AG04449 (cell line): Measurements from ENCODE around the gene FLNB.
A peak's percentile ranks its signal among the peaks of the same experiment; 100 is the strongest.

Experiments used
- CTCF ChIA-PET: fragments of 350-600 bp; formaldehyde crosslinking; extraction: SDS; loops from one replicate; lab custom pipeline; 2021; ENCODE audit warnings: antibody characterized with exemption; lab: Yijun Ruan, JAX
- POLR2A ChIA-PET: fragments of 400-600, 350-600 bp; formaldehyde crosslinking; extraction: SDS; loops from one replicate; lab custom pipeline; 2020; ENCODE audit warnings: antibody characterized with exemption, inconsistent platforms; lab: Yijun Ruan, JAX
- DNase-seq: peaks from one replicate; pipeline ENCODE4 v3.0.0-alpha.2; 2010; ENCODE audit warnings: low read depth, low spot score
- H3K4me3 ChIP-seq: 2 replicates; pipeline ENCODE4 v1.5.1; 2011; ENCODE audit warnings: low read depth, mild to moderate bottlenecking, control low read depth, low read length
- TF ChIP-seq, protein P1 (sequence below): IDR thresholded peaks from one replicate; pipeline ENCODE4 v1.5.1; 2011; ENCODE audit warnings: mild to moderate bottlenecking, moderate library complexity, low read length, control low read depth, inconsistent platforms; ENCODE audit not compliant: insufficient read depth; ENCODE audit errors: missing control alignments

Gene FLNB

DNA sequence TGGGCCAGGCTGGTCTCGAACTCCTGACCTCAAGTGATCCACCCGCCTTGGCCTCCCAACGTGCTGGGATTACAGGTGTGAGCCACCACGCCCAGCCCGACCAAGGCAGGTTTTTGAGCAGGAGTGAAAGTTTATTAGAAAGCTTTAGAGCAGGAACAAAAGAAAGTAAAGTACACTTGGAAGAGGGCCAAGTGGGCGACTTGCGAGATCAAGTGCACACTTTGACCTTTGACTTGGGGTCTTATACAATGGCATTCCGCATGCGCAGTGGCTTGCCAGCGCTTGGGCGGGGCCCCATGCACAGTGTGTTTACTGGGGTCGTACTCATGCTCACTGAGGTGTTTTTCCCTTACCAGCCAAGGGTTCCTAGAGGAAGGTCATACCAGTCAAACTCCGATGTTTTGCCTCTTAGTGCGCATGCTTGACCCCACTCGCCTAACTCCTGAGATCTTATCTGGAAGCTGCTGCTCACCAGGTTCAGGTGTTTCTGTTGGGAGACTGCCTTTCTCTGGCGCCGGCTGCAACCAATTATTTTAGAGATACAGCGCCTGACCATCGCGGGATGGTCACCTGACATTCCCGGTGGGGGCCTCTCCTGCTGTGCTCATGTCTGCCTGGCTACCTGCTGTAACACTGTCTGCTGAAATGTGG, 46.9 kb upstream of the FLNB start:
- ChIA-PET POLR2A (interaction anchor here (1.9 kb wide), 1 partner anchor 68 kb away, joined by 5 read pairs; no protein-coding TSS in a partner anchor), CTCF (interaction anchor here (0.9 to 2.6 kb wide), 13 partner anchors 9 to 338 kb away, joined by 3 to 9 read pairs (median 5); no protein-coding TSS in a partner anchor)
- TF ChIP-seq, protein P1, sequence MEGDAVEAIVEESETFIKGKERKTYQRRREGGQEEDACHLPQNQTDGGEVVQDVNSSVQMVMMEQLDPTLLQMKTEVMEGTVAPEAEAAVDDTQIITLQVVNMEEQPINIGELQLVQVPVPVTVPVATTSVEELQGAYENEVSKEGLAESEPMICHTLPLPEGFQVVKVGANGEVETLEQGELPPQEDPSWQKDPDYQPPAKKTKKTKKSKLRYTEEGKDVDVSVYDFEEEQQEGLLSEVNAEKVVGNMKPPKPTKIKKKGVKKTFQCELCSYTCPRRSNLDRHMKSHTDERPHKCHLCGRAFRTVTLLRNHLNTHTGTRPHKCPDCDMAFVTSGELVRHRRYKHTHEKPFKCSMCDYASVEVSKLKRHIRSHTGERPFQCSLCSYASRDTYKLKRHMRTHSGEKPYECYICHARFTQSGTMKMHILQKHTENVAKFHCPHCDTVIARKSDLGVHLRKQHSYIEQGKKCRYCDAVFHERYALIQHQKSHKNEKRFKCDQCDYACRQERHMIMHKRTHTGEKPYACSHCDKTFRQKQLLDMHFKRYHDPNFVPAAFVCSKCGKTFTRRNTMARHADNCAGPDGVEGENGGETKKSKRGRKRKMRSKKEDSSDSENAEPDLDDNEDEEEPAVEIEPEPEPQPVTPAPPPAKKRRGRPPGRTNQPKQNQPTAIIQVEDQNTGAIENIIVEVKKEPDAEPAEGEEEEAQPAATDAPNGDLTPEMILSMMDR = no peak
- no peak for DNase-seq
- no peak overlapping the region for H3K4me3 ChIP-seq

DNA sequence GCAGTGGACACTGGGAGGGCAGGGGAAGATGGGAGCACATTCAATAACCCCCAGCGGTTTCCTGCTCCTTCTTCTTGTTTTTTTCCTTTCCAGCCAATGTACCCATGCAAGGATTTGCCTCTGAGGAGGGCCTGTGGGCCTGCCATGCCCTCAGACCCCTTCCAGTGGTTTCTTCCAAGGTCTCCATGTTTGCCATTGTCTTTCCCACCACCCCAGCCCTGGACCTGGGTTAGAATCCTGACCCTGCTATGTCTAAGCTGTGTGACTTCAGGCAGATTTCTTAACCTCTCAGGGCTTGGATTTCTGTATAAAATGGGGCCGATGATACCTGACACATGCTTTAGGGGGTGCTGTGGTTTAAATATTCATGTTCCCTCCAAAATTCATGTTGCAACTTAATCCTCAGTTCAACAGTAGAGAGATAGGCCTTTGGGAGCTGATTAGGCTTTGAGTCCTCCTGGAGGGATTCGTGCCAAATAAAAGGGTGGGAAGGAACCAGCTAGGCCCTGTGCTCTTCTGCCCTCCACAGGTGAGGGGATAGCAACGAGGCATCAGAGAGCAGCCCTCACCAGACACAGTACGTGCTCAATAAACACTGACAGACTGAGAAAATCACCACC, 46.3 kb upstream of the FLNB start:
- H3K4me3 ChIP-seq = no peak overlapping the region
- ChIA-PET POLR2A (interaction anchor here (0.6 to 1.9 kb wide), 2 partner anchors 67 to 145 kb away, joined by 3 to 5 read pairs; no protein-coding TSS in a partner anchor), CTCF (interaction anchor here (0.5 to 2.6 kb wide), 34 partner anchors 9 to 338 kb away, joined by 3 to 14 read pairs (median 4); partner anchors contain the start of gene FLNB)
- TF ChIP-seq, protein P1 = peak; percentile 20
- DNase-seq = no peak

DNA sequence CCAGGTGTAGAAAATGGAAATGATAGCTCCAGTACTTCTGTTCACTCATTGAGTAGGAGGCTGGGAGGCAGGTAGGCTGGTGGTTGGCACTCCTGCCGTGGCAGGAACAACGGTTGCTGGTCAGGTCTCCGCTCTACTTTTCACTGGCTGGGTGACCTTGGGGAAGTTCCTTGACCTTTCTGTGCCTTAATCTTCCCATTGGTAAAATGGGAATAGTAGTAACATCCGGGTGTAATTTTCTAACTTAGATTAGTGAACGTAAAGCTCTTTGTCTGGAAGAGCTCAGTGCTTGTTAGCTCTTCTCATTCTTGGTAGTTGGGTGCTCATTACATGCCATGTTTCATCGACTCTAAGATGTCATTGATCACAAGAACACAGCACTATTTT, 45.8 kb upstream of the FLNB start:
- CTCF ChIA-PET = interaction anchor here (0.5 to 2.6 kb wide), 35 partner anchors 8 to 337 kb away, joined by 3 to 14 read pairs (median 4); partner anchors contain the start of gene FLNB
- DNase-seq = no peak
- POLR2A ChIA-PET = interaction anchor here (0.6 to 1.9 kb wide), 2 partner anchors 67 to 145 kb away, joined by 3 to 5 read pairs; no protein-coding TSS in a partner anchor
- H3K4me3 ChIP-seq = no peak overlapping the region
- TF ChIP-seq, protein P1 = no peak

GRCh38 chr3:57963811-57964346, 44.3 kb upstream of the FLNB start:
- CTCF ChIA-PET = interaction anchor here (1.2 to 2.3 kb wide), 4 partner anchors 11 to 203 kb away, joined by 3 to 14 read pairs (median 6); no protein-coding TSS in a partner anchor
- POLR2A ChIA-PET = no interaction called here

GRCh38 chr3:57966829-57967228, 41.4 kb upstream of the FLNB start:
- TF ChIP-seq, protein P1 = no peak
- POLR2A ChIA-PET = interaction anchor here (0.6 kb wide), 1 partner anchor 185 kb away, joined by 3 read pairs; no protein-coding TSS in a partner anchor
- H3K4me3 ChIP-seq = no peak overlapping the region
- CTCF ChIA-PET = interaction anchor here (1.2 to 2.4 kb wide), 3 partner anchors 10 to 211 kb away, joined by 4 to 9 read pairs (median 5); no protein-coding TSS in a partner anchor
- DNase-seq = no peak

More at GRCh38 chr3:57963811-57964346, 44.3 kb upstream of the FLNB start:
- DNase-seq = no peak
- no peak overlapping the region for H3K4me3 ChIP-seq
- TF ChIP-seq, protein P1 = no peak

GRCh38 chr3:57967590-57967989, 40.6 kb upstream of the FLNB start:
- POLR2A ChIA-PET = no interaction called here
- H3K4me3 ChIP-seq = no peak overlapping the region
- CTCF ChIA-PET = no interaction called here
- no peak for DNase-seq
- TF ChIP-seq, protein P1 = no peak
